PC-3 (cell line): ENCODE data around the gene UBXN6. TPM values are rescaled to one million over a fixed set of nuclear protein-coding genes. Genes with fewer than 3 reads are reported as not detected.

Experiments
- ATAC-seq: fragments of 200-7000 bp; cut with Tn5 transposase; 2 replicates; pipeline ENCODE4 v1.9.1; 2020; ENCODE audit warnings: mild to moderate bottlenecking, moderate library complexity
- BruUV-seq: library from RNA; stranded (reverse); fragments of 400-500 nt; replicated peaks from 2 replicates; lab custom pipeline; 2021; lab: Mats Ljungman, UMichigan
- CTCF ChIA-PET: fragments of 300-600 bp; sonication (Branson Sonifier 250); formaldehyde crosslinking; loops from one replicate; lab custom pipeline; 2022; ENCODE audit warnings: antibody characterized with exemption; lab: Charles Lee
- POLR2A ChIA-PET: fragments of 300-600 bp; sonication (Branson Sonifier 250); formaldehyde crosslinking; loops from one replicate; lab custom pipeline; 2022; ENCODE audit warnings: antibody characterized with exemption; ENCODE audit not compliant: unreplicated experiment; lab: Charles Lee
- DNase-seq: peaks from one replicate; pipeline ENCODE4 v3.0.0-alpha.2; 2015
- H2AFZ ChIP-seq: fragments of 300-600 bp; sonication (generic); 2 replicates; pipeline ENCODE4 v1.6.0; 2016; ENCODE audit warnings: antibody characterized with exemption, low read length
- H3F3A ChIP-seq: fragments of 300-600 bp; sonication (generic); one replicate; pipeline ENCODE4 v1.6.0; 2017; ENCODE audit warnings: antibody characterized with exemption, low read length, control low read depth, mild to moderate bottlenecking; ENCODE audit not compliant: unreplicated experiment
- H3K27ac ChIP-seq: fragments of 300-600 bp; sonication (generic); 2 replicates; pipeline ENCODE4 v1.5.1; 2016; ENCODE audit warnings: mild to moderate bottlenecking, low read length
- H3K27me3 ChIP-seq: fragments of 300-600 bp; sonication (generic); 2 replicates; pipeline ENCODE4 v1.6.1; 2016; ENCODE audit warnings: low read length, mixed read lengths
- H3K36me3 ChIP-seq: fragments of 300-600 bp; sonication (generic); 2 replicates; pipeline ENCODE4 v1.6.1; 2016; ENCODE audit warnings: low read depth, mixed run types, low read length, mixed read lengths
- H3K4me1 ChIP-seq: fragments of 300-600 bp; sonication (generic); 2 replicates; pipeline ENCODE4 v1.5.1; 2016; ENCODE audit warnings: low read length; ENCODE audit not compliant: insufficient read depth
- H3K4me2 ChIP-seq: fragments of 300-600 bp; sonication (generic); 2 replicates; pipeline ENCODE4 v1.6.0; 2016; ENCODE audit warnings: low read length
- H3K4me3 ChIP-seq: fragments of 300-600 bp; sonication (generic); 2 replicates; pipeline ENCODE4 v1.5.1; 2016; ENCODE audit warnings: mild to moderate bottlenecking, low read length, mixed read lengths
- H3K79me2 ChIP-seq: fragments of 300-600 bp; sonication (generic); 2 replicates; pipeline ENCODE4 v1.6.1; 2017; ENCODE audit warnings: low read length, mixed read lengths
- H3K9ac ChIP-seq: fragments of 300-600 bp; sonication (generic); 2 replicates; pipeline ENCODE4 v1.6.0; 2016; ENCODE audit warnings: mild to moderate bottlenecking, low read length
- H3K9me2 ChIP-seq: fragments of 300-600 bp; sonication (generic); replicated peaks from 2 replicates; pipeline ENCODE4 v1.6.1; 2016; ENCODE audit warnings: mixed run types, low read length, mixed read lengths
- H3K9me3 ChIP-seq: fragments of 300-600 bp; sonication (generic); 2 replicates; pipeline ENCODE4 v1.6.1; 2016; ENCODE audit warnings: low read length, mixed read lengths
- H4K20me1 ChIP-seq: fragments of 300-600 bp; sonication (generic); 2 replicates; pipeline ENCODE4 v1.6.1; 2016; ENCODE audit warnings: low read length, mixed read lengths
- CTCF ChIP-seq: fragments of 300-600 bp; sonication (generic); conservative IDR thresholded peaks from 2 replicates; pipeline ENCODE4 v1.5.1; 2017; ENCODE audit warnings: antibody characterized with exemption, low read depth, mild to moderate bottlenecking, low read length
- EZH2 ChIP-seq: fragments of 300-600 bp; sonication (generic); IDR thresholded peaks from one replicate; pipeline ENCODE4 v1.6.1; 2017; ENCODE audit warnings: antibody characterized with exemption, mild to moderate bottlenecking, low read length; ENCODE audit not compliant: unreplicated experiment
- EZH2phosphoT487 ChIP-seq: fragments of 300-600 bp; sonication (generic); IDR thresholded peaks from 2 replicates; pipeline ENCODE4 v1.6.1; 2018; ENCODE audit warnings: mild to moderate bottlenecking, antibody characterized with exemption, low read length, borderline replicate concordance
- intact Hi-C: fragments of 100-400 bp; cut with micrococcal nuclease; formaldehyde crosslinking; loops from 2 replicates; pipeline ENCODE4 v1.9.0; 2023
- total RNA-seq: library from RNA; depleted of rRNA; stranded (reverse); fragments of >200 nt; gene quantifications from 2 replicates; pipeline ENCODE4 v1.2.3, GENCODE V29; 2014

The UBXN6 gene
- total RNA-seq, 1 experiment from 2014 or later: 64.0 TPM

DNA sequence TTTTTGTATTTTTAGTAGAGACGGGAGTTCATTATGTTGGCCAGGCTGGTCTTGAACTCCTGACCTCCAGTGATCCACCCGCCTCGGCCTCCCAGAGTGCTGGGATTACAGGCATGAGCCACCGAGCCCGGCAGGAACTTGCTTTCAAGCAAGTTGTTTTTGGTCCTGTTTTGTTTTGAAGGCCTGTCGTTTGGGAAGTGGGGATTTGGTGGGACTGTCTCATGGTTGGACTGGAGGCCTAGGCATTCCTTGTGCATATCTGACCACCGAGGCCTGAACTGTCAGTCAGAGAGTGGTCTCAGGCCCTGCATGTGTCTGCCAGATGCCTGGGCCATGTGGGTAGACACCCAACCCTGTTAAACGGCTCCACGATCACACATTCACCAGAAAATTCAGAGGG, 26.3 kb downstream of the UBXN6 start:
- ATAC-seq (no peak), DNase-seq (no peak)
- no peaks in the 10 kb centered on the region for H3F3A ChIP-seq
- ChIA-PET CTCF (no interaction called here), POLR2A (no interaction called here)
- TF ChIP-seq EZH2phosphoT487 (no peak), CTCF (no peak), EZH2 (no peak)
- no peak overlapping the region for H3K4me3 ChIP-seq
- no peak overlapping the region for H3K27ac ChIP-seq
- BruUV-seq: no TSS peak
- peaks cover 4% of the 10 kb centered on the region; the same call in 1 of the 2 replicates for H3K36me3 ChIP-seq
- no peaks in the 10 kb centered on the region for H3K9me3 ChIP-seq
- no peaks in the 10 kb centered on the region for H4K20me1 ChIP-seq
- no peak overlapping the region for H3K9ac ChIP-seq
- H2AFZ ChIP-seq: no peak overlapping the region
- no peaks in the 10 kb centered on the region for H3K79me2 ChIP-seq
- no peaks in the 10 kb centered on the region for H3K4me1 ChIP-seq
- intact Hi-C loops: no loop called here
- H3K9me2 ChIP-seq: no peaks in the 10 kb centered on the region
- no peaks in the 10 kb centered on the region for H3K27me3 ChIP-seq
- no peak overlapping the region for H3K4me2 ChIP-seq

GRCh38 chr19:4430760-4431159, 26.8 kb downstream of the UBXN6 start:
- Histone ChIP-seq H3K9me2 (no peaks in the 10 kb centered on the region), H3K9me3 (no peaks in the 10 kb centered on the region), H3K79me2 (no peaks in the 10 kb centered on the region), H3K4me3 (no peak overlapping the region), H2AFZ (no peak overlapping the region), H3K9ac (no peak overlapping the region), H4K20me1 (no peaks in the 10 kb centered on the region), H3F3A (no peaks in the 10 kb centered on the region), H3K27me3 (no peaks in the 10 kb centered on the region), H3K27ac (no peak overlapping the region), H3K4me2 (no peak overlapping the region), H3K4me1 (no peaks in the 10 kb centered on the region), H3K36me3 (peaks cover 4% of the 10 kb centered on the region; the same call in 1 of the 2 replicates)
- POLR2A ChIA-PET: no interaction called here
- intact Hi-C loops: no loop called here
- CTCF ChIA-PET: no interaction called here
- BruUV-seq: no TSS peak
- TF ChIP-seq EZH2: no peak
- no peak for TF ChIP-seq CTCF
- TF ChIP-seq EZH2phosphoT487: no peak
- DNase-seq: no peak
- ATAC-seq: no peak

GRCh38 chr19:4429771-4430171, 27.8 kb downstream of the UBXN6 start:
- H3K36me3 ChIP-seq: peaks cover 4% of the 10 kb centered on the region; the same call in 1 of the 2 replicates
- DNase-seq: no peak
- H3F3A ChIP-seq: no peaks in the 10 kb centered on the region
- ChIA-PET CTCF (no interaction called here), POLR2A (no interaction called here)
- no peaks in the 10 kb centered on the region for H3K79me2 ChIP-seq
- H3K27me3 ChIP-seq: no peaks in the 10 kb centered on the region
- TF ChIP-seq CTCF (no peak), EZH2 (no peak), EZH2phosphoT487 (no peak)
- H3K27ac ChIP-seq: no peak overlapping the region
- no peaks in the 10 kb centered on the region for H4K20me1 ChIP-seq
- H3K9me3 ChIP-seq: no peaks in the 10 kb centered on the region
- no TSS peak for BruUV-seq
- no peak overlapping the region for H3K9ac ChIP-seq
- no peaks in the 10 kb centered on the region for H3K4me1 ChIP-seq
- no peak for ATAC-seq
- no peak overlapping the region for H3K4me3 ChIP-seq
- intact Hi-C loops: no loop called here
- H2AFZ ChIP-seq: no peak overlapping the region
- no peaks in the 10 kb centered on the region for H3K9me2 ChIP-seq
- no peak overlapping the region for H3K4me2 ChIP-seq
